Esophagus muscularis mucosa (tissue), 4 donors: ENCODE data around the gene SH3BP5L. TPM values are rescaled to one million over a fixed set of nuclear protein-coding genes. Genes with fewer than 3 reads are reported as not detected.

Experiments used
- DNase-seq: peaks from one replicate; pipeline ENCODE4 v3.0.0-alpha.2; 2017; ENCODE audit errors: extremely low spot score
- H3K27ac ChIP-seq, 4 donors: fragments of 200-600 bp; sonication (generic); replicated peaks in 1 of 4; 1 replicate in 3 of 4; 2 replicates in 1 of 4; pipeline ENCODE4 v1.5.1; 2016 to 2019; ENCODE audit warnings: mild to moderate bottlenecking in 1 of 4
- H3K27me3 ChIP-seq, 4 donors: fragments of 200-600 bp; sonication (generic); one replicate each; pipeline versions ENCODE4 v1.5.1 to v1.6.0; 2016 to 2019
- H3K36me3 ChIP-seq, 4 donors: fragments of 200-600 bp; sonication (generic); one replicate each; pipeline ENCODE4 v1.5.1; 2016 to 2019
- H3K4me1 ChIP-seq, 4 donors: fragments of 200-600 bp; sonication (generic); one replicate each; pipeline ENCODE4 v1.5.1; 2016 to 2019
- H3K4me3 ChIP-seq, 4 donors: fragments of 200-600 bp; sonication (generic); 1 replicate in 2 of 4; 2 replicates in 2 of 4; pipeline ENCODE4 v1.5.1; 2016 to 2019; ENCODE audit warnings: mild to moderate bottlenecking in 4 of 4, moderate library complexity in 1 of 4
- H3K9me3 ChIP-seq, 4 donors: fragments of 200-600 bp; sonication (generic); 1 replicate in 3 of 4; 2 replicates in 1 of 4; pipeline ENCODE4 v1.5.1; 2016 to 2019
- EP300 ChIP-seq: sonication (generic); formaldehyde crosslinking; IDR thresholded peaks from one replicate; pipeline ENCODE4 v1.6.1; 2017; ENCODE audit warnings: antibody characterized with exemption
- POLR2A ChIP-seq: fragments of 450-650 bp; IDR thresholded peaks from one replicate; pipeline ENCODE4 v1.6.1; 2017; ENCODE audit warnings: antibody characterized with exemption, moderate library complexity, mild to moderate bottlenecking, low read depth
- POLR2AphosphoS5 ChIP-seq, 2 donors: sonication (generic); formaldehyde crosslinking; IDR thresholded peaks; one replicate each; pipeline ENCODE4 v1.6.1; 2017; ENCODE audit warnings: antibody characterized with exemption in 2 of 2
- WGBS: methylation state at CpG from one replicate; pipeline ENCODE4 v1.1.5; 2018; 5-methylcytosine and 5-hydroxymethylcytosine counted together
- intact Hi-C: fragments of 100-400 bp; cut with DNase I; formaldehyde crosslinking; loops from one replicate; pipeline ENCODE4 v1.15.1; 2023
- total RNA-seq, 4 donors: library from RNA; depleted of rRNA; stranded (reverse); fragments of >200 nt; gene quantifications; one replicate each; pipeline versions ENCODE4 v1.1.0 to v1.2.1, GENCODE V29; 2016
- TF ChIP-seq, protein P1 (sequence below), 3 experiments: fragments of 200-600 bp in 2 of 3; fragments of 450-650 bp in 1 of 3; sonication (generic) in 2 of 3; IDR thresholded peaks; one replicate each; pipeline ENCODE4 v1.5.1; 2017 to 2019; ENCODE audit warnings: antibody characterized with exemption in 3 of 3, mild to moderate bottlenecking in 2 of 3, moderate library complexity in 1 of 3

The SH3BP5L gene
- total RNA-seq, 4 donors from 2014 or later = 19.9 to 36.2 (median 28.3) TPM

- no peak overlapping the region for H3K27ac ChIP-seq
- intact Hi-C loops = no loop called here
- 91% methylated on average over 16 of the region's 16 CpGs for WGBS
Measured at GRCh38 chr1:248814351-248814750, 11.4 kb downstream of the SH3BP5L start.

GRCh38 chr1:248813546-248813945, 12.2 kb downstream of the SH3BP5L start:
- no peak overlapping the region for H3K4me3 ChIP-seq
- H3K27me3 ChIP-seq = no peaks in the 10 kb centered on the region
- peaks cover 37 to 72% (median 67%) of the 10 kb centered on the region in 4 donors for H3K36me3 ChIP-seq
- TF ChIP-seq, protein P1, sequence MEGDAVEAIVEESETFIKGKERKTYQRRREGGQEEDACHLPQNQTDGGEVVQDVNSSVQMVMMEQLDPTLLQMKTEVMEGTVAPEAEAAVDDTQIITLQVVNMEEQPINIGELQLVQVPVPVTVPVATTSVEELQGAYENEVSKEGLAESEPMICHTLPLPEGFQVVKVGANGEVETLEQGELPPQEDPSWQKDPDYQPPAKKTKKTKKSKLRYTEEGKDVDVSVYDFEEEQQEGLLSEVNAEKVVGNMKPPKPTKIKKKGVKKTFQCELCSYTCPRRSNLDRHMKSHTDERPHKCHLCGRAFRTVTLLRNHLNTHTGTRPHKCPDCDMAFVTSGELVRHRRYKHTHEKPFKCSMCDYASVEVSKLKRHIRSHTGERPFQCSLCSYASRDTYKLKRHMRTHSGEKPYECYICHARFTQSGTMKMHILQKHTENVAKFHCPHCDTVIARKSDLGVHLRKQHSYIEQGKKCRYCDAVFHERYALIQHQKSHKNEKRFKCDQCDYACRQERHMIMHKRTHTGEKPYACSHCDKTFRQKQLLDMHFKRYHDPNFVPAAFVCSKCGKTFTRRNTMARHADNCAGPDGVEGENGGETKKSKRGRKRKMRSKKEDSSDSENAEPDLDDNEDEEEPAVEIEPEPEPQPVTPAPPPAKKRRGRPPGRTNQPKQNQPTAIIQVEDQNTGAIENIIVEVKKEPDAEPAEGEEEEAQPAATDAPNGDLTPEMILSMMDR (IDR thresholded peaks at IDR 0.05) = no peak
- no peak for TF ChIP-seq EP300
- no peak for TF ChIP-seq POLR2AphosphoS5 (IDR thresholded peaks at IDR 0.05)
- no peak for TF ChIP-seq POLR2A
- intact Hi-C loops = no loop called here
- no peak overlapping the region for H3K27ac ChIP-seq
- no peaks in the 10 kb centered on the region for H3K9me3 ChIP-seq
- peaks cover 14 to 23% (median 20%) of the 10 kb centered on the region in 4 donors for H3K4me1 ChIP-seq
- WGBS = 95% methylated on average over 4 of the region's 8 CpGs
- DNase-seq = no peak

More at GRCh38 chr1:248814351-248814750, 11.4 kb downstream of the SH3BP5L start:
- peaks cover 18 to 31% (median 28%) of the 10 kb centered on the region in 4 donors for H3K4me1 ChIP-seq
- H3K36me3 ChIP-seq = peaks cover 37 to 75% (median 67%) of the 10 kb centered on the region in 4 donors
- DNase-seq = no peak
- no peaks in the 10 kb centered on the region for H3K9me3 ChIP-seq
- no peak overlapping the region for H3K4me3 ChIP-seq
- TF ChIP-seq, protein P1 (IDR thresholded peaks at IDR 0.05) = no peak
- TF ChIP-seq POLR2AphosphoS5 (IDR thresholded peaks at IDR 0.05) = no peak
- TF ChIP-seq EP300 = no peak
- no peak for TF ChIP-seq POLR2A
- no peaks in the 10 kb centered on the region for H3K27me3 ChIP-seq

DNA sequence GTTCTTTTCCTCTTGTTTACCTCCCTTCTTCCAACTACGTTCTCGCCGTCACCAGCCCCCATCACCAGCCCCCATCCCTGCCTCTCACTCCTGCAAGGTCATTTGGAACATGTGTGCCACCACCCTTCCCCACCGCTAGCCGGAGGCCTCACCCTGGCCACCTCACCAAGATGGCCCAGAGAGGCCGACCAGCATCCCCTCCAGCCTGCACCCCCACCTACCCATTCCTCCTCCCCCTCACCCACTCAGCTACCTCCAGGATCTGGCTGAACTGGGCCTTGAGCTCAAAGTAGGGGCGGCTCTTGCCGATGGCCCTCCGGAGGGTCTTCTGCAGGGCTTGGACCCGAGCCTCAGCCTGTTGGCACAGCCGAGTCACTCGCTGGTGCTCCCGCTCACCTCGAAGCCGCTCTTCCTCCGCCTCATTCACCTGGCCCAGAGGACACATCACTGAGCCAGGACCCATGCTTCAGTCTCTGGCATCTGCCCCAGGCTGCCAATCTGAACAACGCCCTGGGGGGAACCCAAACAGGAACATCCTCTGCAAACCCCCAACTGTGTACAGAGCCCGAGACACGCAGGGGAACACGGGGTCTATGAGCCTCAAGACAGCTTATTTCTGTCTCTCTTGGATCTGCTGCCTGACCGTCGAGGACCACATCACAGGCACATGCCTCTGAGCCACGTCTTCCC, 12.8 kb downstream of the SH3BP5L start:
- intact Hi-C loops = no loop called here
- Histone ChIP-seq H3K9me3 (no peaks in the 10 kb centered on the region), H3K36me3 (peaks cover 37 to 68% (median 64%) of the 10 kb centered on the region in 4 donors), H3K4me1 (peaks cover 11 to 20% (median 15%) of the 10 kb centered on the region in 4 donors), H3K27ac (no peak overlapping the region), H3K27me3 (no peaks in the 10 kb centered on the region), H3K4me3 (no peak overlapping the region)
- TF ChIP-seq, protein P1 (IDR thresholded peaks at IDR 0.05) = no peak
- 97% methylated on average over 23 of the region's 23 CpGs for WGBS
- DNase-seq = no peak

- 61% methylated on average over 18 of the region's 57 CpGs for WGBS
- no peak for DNase-seq
- TF ChIP-seq POLR2A = no peak
- no peak for TF ChIP-seq POLR2AphosphoS5 (IDR thresholded peaks at IDR 0.05)
- no peak for TF ChIP-seq EP300
- TF ChIP-seq, protein P1 (IDR thresholded peaks at IDR 0.05) = no peak
- no peak overlapping the region for H3K4me3 ChIP-seq
- no peaks in the 10 kb centered on the region for H3K27me3 ChIP-seq
- H3K9me3 ChIP-seq = no peaks in the 10 kb centered on the region
- no peak overlapping the region for H3K27ac ChIP-seq
- peaks cover 11 to 26% (median 21%) of the 10 kb centered on the region in 4 donors for H3K4me1 ChIP-seq
- intact Hi-C loops = no loop called here
- peaks cover 37 to 60% (median 58%) of the 10 kb centered on the region in 4 donors for H3K36me3 ChIP-seq
Measured at GRCh38 chr1:248811514-248812490, 13.9 kb downstream of the SH3BP5L start.
